Fibroblast of villous mesenchyme (primary cell): ENCODE data around the gene CMC1. TPM values are rescaled to one million over a fixed set of nuclear protein-coding genes. Genes with fewer than 3 reads are reported as not detected.

ENCODE experiments used
- DNase-seq: peaks from one replicate; pipeline ENCODE4 v3.0.0-alpha.2; 2010; ENCODE audit warnings: low read depth
- H3K4me3 ChIP-seq: 2 replicates; pipeline ENCODE4 v1.5.1; 2011; ENCODE audit warnings: low read depth, mild to moderate bottlenecking, low read length
- CTCF ChIP-seq: IDR thresholded peaks from 2 replicates; pipeline ENCODE4 v1.5.1; 2012; ENCODE audit warnings: low read depth, mild to moderate bottlenecking, low read length; ENCODE audit not compliant: insufficient read depth
- total RNA-seq: library from RNA; depleted of rRNA; stranded (reverse); fragments of >200 nt; gene quantifications from 2 replicates; pipeline ENCODE4 v1.2.3, GENCODE V29; 2012

The CMC1 gene
- total RNA-seq, 1 donor: 4.3 TPM

- no peak for DNase-seq
- TF ChIP-seq CTCF: no peak
- no peak overlapping the region for H3K4me3 ChIP-seq
Observed at GRCh38 chr3:28294667-28295413, 53.4 kb downstream of the CMC1 start.

- no peak for DNase-seq
- no peak for TF ChIP-seq CTCF
- H3K4me3 ChIP-seq: no peak overlapping the region
Observed at GRCh38 chr3:28295898-28296490, 54.6 kb downstream of the CMC1 start.

GRCh38 chr3:28299705-28300104 lies 58.3 kb downstream of the CMC1 start:
- H3K4me3 ChIP-seq: no peak overlapping the region
- no peak for TF ChIP-seq CTCF
- no peak for DNase-seq

- no peak for TF ChIP-seq CTCF
- no peak for DNase-seq
- no peak overlapping the region for H3K4me3 ChIP-seq
Observed at GRCh38 chr3:28300345-28300962, 59.0 kb downstream of the CMC1 start.

GRCh38 chr3:28301688-28302087 lies 60.3 kb downstream of the CMC1 start:
- DNase-seq: no peak
- no peak for TF ChIP-seq CTCF
- H3K4me3 ChIP-seq: no peak overlapping the region

- no peak overlapping the region for H3K4me3 ChIP-seq
- no peak for DNase-seq
- TF ChIP-seq CTCF: no peak
Observed at GRCh38 chr3:28308196-28308595, 66.8 kb downstream of the CMC1 start.
